Tibial nerve (tissue), 4 donors: ENCODE measurements around the gene BAIAP3. TPM values are rescaled to one million over a fixed set of nuclear protein-coding genes. Genes with fewer than 3 reads are reported as not detected.
"Not testable (repeated sequence)": the region's sequence is repeated elsewhere in the genome, so short reads cannot be mapped to it uniquely, and the experiment has no call there.

Experiments
- DNase-seq, 2 donors: peaks; one replicate each; pipeline ENCODE4 v3.0.0-alpha.2; 2019; ENCODE audit warnings: low spot score in 2 of 2
- H3K27ac ChIP-seq, 4 donors: fragments of 200-600 bp; sonication (generic) in 3 of 4; one replicate each; pipeline ENCODE4 v1.5.1; 2017 to 2019; ENCODE audit warnings: mild to moderate bottlenecking in 1 of 4
- H3K27me3 ChIP-seq, 2 donors: fragments of 200-600 bp; sonication (generic) in 1 of 2; one replicate each; pipeline versions ENCODE4 v1.5.1 to v1.6.0; 2017 to 2019
- H3K36me3 ChIP-seq, 3 donors: fragments of 200-600 bp; sonication (generic); one replicate each; pipeline ENCODE4 v1.5.1; 2018 to 2019
- H3K4me1 ChIP-seq, 4 donors: fragments of 200-600 bp; sonication (generic) in 3 of 4; one replicate each; pipeline ENCODE4 v1.5.1; 2017 to 2019
- H3K4me3 ChIP-seq, 4 donors: fragments of 200-600 bp; sonication (generic) in 3 of 4; one replicate each; pipeline ENCODE4 v1.5.1; 2017 to 2019; ENCODE audit warnings: mild to moderate bottlenecking in 1 of 4, moderate library complexity in 1 of 4
- H3K9me3 ChIP-seq, 4 donors: fragments of 200-600 bp; sonication (generic) in 3 of 4; one replicate each; pipeline ENCODE4 v1.5.1; 2017 to 2019
- EP300 ChIP-seq, 2 donors: sonication (generic); formaldehyde crosslinking; IDR thresholded peaks; one replicate each; pipeline ENCODE4 v1.6.1; 2017; ENCODE audit warnings: antibody characterized with exemption in 2 of 2, mild to moderate bottlenecking in 1 of 2
- POLR2A ChIP-seq, 2 donors: fragments of 450-650 bp; IDR thresholded peaks; one replicate each; pipeline ENCODE4 v1.6.1; 2017; ENCODE audit warnings: antibody characterized with exemption in 2 of 2, mild to moderate bottlenecking in 2 of 2, moderate library complexity in 2 of 2
- WGBS, 2 donors: methylation state at CpG; one replicate each; pipeline ENCODE4 v1.1.5; 2018; 5-methylcytosine and 5-hydroxymethylcytosine counted together
- total RNA-seq, 4 donors: library from RNA; depleted of rRNA; stranded (reverse); fragments of >200 nt; gene quantifications; one replicate each; pipeline ENCODE4 v1.1.0, GENCODE V29; 2016
- TF ChIP-seq, protein P1 (sequence below), 5 experiments: fragments of 200-600 bp in 3 of 5; fragments of 450-650 bp in 2 of 5; sonication (generic) in 3 of 5; IDR thresholded peaks; one replicate each; pipeline ENCODE4 v1.5.1; 2016 to 2019; ENCODE audit warnings: antibody characterized with exemption in 5 of 5, mild to moderate bottlenecking in 3 of 5, moderate library complexity in 2 of 5

BAIAP3 gene
- total RNA-seq, 4 donors from 2014 or later: 0.66 to 2.7 (median 2.3) TPM

DNA sequence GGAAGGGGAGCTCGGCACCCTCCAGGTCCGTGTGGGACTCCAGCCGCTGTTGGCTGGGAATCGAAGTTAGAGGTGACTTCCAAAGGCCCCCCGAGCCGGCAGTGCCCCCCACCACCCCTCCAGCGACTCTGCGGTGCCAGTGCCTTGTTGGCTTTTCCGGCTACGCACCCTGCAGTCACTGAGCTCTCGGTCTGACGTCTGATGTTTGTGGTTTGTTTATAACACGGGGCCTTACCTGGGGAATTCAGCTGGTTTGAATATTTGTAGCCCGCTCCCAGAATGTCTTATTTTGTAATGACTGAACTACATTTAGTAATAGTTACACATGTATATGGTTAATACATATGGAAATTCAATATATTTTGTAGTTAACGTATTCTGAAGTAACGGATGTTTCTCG lies 7.1 kb upstream of the BAIAP3 start:
- Histone ChIP-seq H3K36me3 (peaks cover 0 to 70% (median 7%) of the 10 kb centered on the region in 3 donors), H3K27me3 (peaks cover 0 to 15% of the 10 kb centered on the region in 2 donors), H3K27ac (no peak overlapping the region), H3K9me3 (peaks cover 0 to 10% (median 0%) of the 10 kb centered on the region in 4 donors), H3K4me1 (peaks cover 0 to 12% (median 6%) of the 10 kb centered on the region in 4 donors), H3K4me3 (no peak overlapping the region)
- TF ChIP-seq, protein P1, sequence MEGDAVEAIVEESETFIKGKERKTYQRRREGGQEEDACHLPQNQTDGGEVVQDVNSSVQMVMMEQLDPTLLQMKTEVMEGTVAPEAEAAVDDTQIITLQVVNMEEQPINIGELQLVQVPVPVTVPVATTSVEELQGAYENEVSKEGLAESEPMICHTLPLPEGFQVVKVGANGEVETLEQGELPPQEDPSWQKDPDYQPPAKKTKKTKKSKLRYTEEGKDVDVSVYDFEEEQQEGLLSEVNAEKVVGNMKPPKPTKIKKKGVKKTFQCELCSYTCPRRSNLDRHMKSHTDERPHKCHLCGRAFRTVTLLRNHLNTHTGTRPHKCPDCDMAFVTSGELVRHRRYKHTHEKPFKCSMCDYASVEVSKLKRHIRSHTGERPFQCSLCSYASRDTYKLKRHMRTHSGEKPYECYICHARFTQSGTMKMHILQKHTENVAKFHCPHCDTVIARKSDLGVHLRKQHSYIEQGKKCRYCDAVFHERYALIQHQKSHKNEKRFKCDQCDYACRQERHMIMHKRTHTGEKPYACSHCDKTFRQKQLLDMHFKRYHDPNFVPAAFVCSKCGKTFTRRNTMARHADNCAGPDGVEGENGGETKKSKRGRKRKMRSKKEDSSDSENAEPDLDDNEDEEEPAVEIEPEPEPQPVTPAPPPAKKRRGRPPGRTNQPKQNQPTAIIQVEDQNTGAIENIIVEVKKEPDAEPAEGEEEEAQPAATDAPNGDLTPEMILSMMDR (IDR thresholded peaks at IDR 0.05): no peak
- TF ChIP-seq POLR2A (IDR thresholded peaks at IDR 0.05): no peak
- TF ChIP-seq EP300 (IDR thresholded peaks at IDR 0.05): no peak
- no peak for DNase-seq
- 73 to 78% methylated on average over 11 to 14 of the region's 17 CpGs for WGBS, 2 donors

DNA sequence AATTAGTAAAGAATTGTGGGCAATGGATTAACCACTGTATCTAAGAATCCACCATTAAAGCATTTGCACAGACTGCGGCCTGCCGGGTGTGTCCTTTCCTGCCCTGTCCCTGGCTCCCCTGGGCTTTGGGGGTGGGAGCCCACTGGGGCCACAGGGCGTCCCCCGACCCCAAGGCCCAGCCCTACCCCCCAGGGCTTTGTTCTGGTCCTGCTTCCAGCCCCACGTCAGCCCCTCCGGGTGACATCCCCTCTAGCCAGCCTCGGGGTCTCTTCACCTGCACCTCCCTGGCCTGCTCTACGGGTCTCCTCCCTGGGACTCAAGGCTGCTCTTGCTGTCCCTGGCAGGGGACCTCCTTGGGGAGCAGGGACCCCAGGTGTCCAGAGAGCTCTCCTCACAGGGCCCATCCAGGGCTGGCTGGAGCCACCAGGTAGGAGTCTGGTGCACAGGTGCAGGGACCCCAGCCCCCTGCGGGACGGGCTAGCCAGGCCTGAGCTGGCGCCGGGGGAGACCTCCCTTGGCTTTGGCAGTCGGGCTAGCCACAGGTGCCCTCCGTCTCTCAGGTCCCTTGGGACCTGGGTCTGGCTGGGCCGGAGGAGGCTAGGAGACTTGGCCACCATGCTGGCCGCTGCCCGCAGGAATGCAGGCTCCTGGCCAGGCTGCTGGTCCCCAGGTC lies 6.4 kb upstream of the BAIAP3 start:
- Histone ChIP-seq H3K36me3 (peaks cover 0 to 63% (median 7%) of the 10 kb centered on the region in 3 donors), H3K4me3 (no peak overlapping the region), H3K27ac (no peak overlapping the region), H3K27me3 (peaks cover 0 to 22% of the 10 kb centered on the region in 2 donors), H3K9me3 (peaks cover 0 to 10% (median 0%) of the 10 kb centered on the region in 4 donors), H3K4me1 (peaks cover 0 to 19% (median 13%) of the 10 kb centered on the region in 4 donors)
- TF ChIP-seq POLR2A (IDR thresholded peaks at IDR 0.05) (no peak), EP300 (IDR thresholded peaks at IDR 0.05) (no peak)
- TF ChIP-seq, protein P1 (IDR thresholded peaks at IDR 0.05): no peak
- 75 to 91% methylated on average over 12 to 15 of the region's 17 CpGs for WGBS, 2 donors
- no peak for DNase-seq

DNA sequence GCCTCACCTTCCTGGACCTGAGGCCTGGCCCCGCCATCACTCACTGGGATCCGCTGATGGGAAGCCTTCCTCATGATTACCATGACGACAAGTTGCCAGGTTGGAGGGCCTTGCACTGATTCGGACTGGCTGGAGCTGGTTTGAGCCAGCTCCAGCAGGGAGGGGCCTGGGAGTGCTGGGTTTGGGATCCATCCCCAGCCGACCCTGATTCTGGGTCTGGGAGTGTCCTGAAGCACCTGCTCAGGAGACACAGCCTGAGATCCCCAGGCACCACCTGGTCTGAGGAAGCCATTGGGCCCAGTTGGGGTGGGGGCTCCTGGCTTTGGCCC lies 5.9 kb upstream of the BAIAP3 start:
- peaks cover 0 to 10% (median 0%) of the 10 kb centered on the region in 4 donors for H3K9me3 ChIP-seq
- H3K36me3 ChIP-seq: peaks cover 0 to 58% (median 7%) of the 10 kb centered on the region in 3 donors
- peaks cover 0 to 27% of the 10 kb centered on the region in 2 donors for H3K27me3 ChIP-seq
- TF ChIP-seq EP300 (IDR thresholded peaks at IDR 0.05) (no peak), POLR2A (IDR thresholded peaks at IDR 0.05) (no peak)
- TF ChIP-seq, protein P1 (IDR thresholded peaks at IDR 0.05): no peak
- no peak for DNase-seq
- 35 to 80% methylated on average over 3 of the region's 5 CpGs for WGBS, 2 donors
- H3K4me3 ChIP-seq: no peak overlapping the region
- H3K4me1 ChIP-seq: peaks cover 0 to 24% (median 16%) of the 10 kb centered on the region in 4 donors
- H3K27ac ChIP-seq: no peak overlapping the region

- Histone ChIP-seq H3K36me3 (peaks cover 0 to 53% (median 7%) of the 10 kb centered on the region in 3 donors), H3K9me3 (peaks cover 0 to 10% (median 0%) of the 10 kb centered on the region in 4 donors), H3K27me3 (peaks cover 0 to 33% of the 10 kb centered on the region in 2 donors), H3K4me1 (peaks cover 0 to 29% (median 19%) of the 10 kb centered on the region in 4 donors)
- not testable (repeated sequence) for H3K4me3 ChIP-seq, H3K27ac ChIP-seq, DNase-seq
- 89 to 93% methylated on average over 20 of the region's 20 CpGs for WGBS, 2 donors
These were observed 5.3 kb upstream of the BAIAP3 start for GRCh38 chr16:1328136-1328535.

- H3K4me3 ChIP-seq, DNase-seq, H3K27ac ChIP-seq: not testable (repeated sequence)
- peaks cover 0 to 29% (median 19%) of the 10 kb centered on the region in 4 donors for H3K4me1 ChIP-seq
- peaks cover 0 to 45% (median 7%) of the 10 kb centered on the region in 3 donors for H3K36me3 ChIP-seq
- peaks cover 0 to 38% of the 10 kb centered on the region in 2 donors for H3K27me3 ChIP-seq
- 90 to 93% methylated on average over 10 of the region's 10 CpGs for WGBS, 2 donors
- H3K9me3 ChIP-seq: peaks cover 0 to 10% (median 0%) of the 10 kb centered on the region in 4 donors
These were observed 4.5 kb upstream of the BAIAP3 start for GRCh38 chr16:1328961-1329360.

- TF ChIP-seq, protein P1 (IDR thresholded peaks at IDR 0.05): peak in 1 of 5 experiments; percentile 15
- TF ChIP-seq POLR2A (IDR thresholded peaks at IDR 0.05): no peak
- WGBS, 2 donors: 59 to 85% methylated on average over 4 to 8 of the region's 17 CpGs
These were observed 3.1 kb upstream of the BAIAP3 start for GRCh38 chr16:1330260-1330914.

More at GRCh38 chr16:1330260-1330914, 3.1 kb upstream of the BAIAP3 start:
- Histone ChIP-seq H3K9me3 (peaks cover 0 to 10% (median 0%) of the 10 kb centered on the region in 4 donors), H3K4me1 (peaks cover 0 to 36% (median 22%) of the 10 kb centered on the region in 4 donors), H3K27me3 (peaks cover 3 to 53% of the 10 kb centered on the region in 2 donors), H3K36me3 (peaks cover 0 to 30% (median 1%) of the 10 kb centered on the region in 3 donors), H3K27ac (no peak overlapping the region), H3K4me3 (no peak overlapping the region)
- DNase-seq: no peak
